GM18951 (cell line): Measurements from ENCODE around the gene CHD2.

Source experiments
- POLR2A ChIP-seq: IDR thresholded peaks from 4 replicates; pipeline ENCODE4 v1.6.1; 2011; ENCODE audit warnings: mild to moderate bottlenecking; ENCODE audit not compliant: insufficient read length, insufficient read depth; ENCODE audit errors: extremely low read depth
- in situ Hi-C: fragments of 300-500 bp; cut with MboI; formaldehyde crosslinking; loops from one replicate; pipeline ENCODE4 v1.12.0; 2022; ENCODE audit warnings: low sequenced_read_pairs, mixed read lengths, inconsistent platforms; ENCODE audit not compliant: unreplicated experiment

CHD2 gene

GRCh38 chr15:93063796-93064690 lies 163.9 kb downstream of the CHD2 start:
- no peak for TF ChIP-seq POLR2A
- in situ Hi-C loops, result no loop called here

GRCh38 chr15:93065641-93066045 lies 165.5 kb downstream of the CHD2 start:
- in situ Hi-C loops, result no loop called here
- no peak for TF ChIP-seq POLR2A

GRCh38 chr15:93066224-93066681 lies 166.1 kb downstream of the CHD2 start:
- in situ Hi-C loops, result no loop called here
- no peak for TF ChIP-seq POLR2A

GRCh38 chr15:93066834-93067648 lies 166.9 kb downstream of the CHD2 start:
- in situ Hi-C loops, result no loop called here
- TF ChIP-seq POLR2A, result no peak

- no peak for TF ChIP-seq POLR2A
- in situ Hi-C loops, result no loop called here
These were observed 167.5 kb downstream of the CHD2 start for GRCh38 chr15:93067649-93068085.

GRCh38 chr15:93068581-93069199 lies 168.6 kb downstream of the CHD2 start:
- in situ Hi-C loops, result no loop called here
- no peak for TF ChIP-seq POLR2A

GRCh38 chr15:93070132-93070531 lies 170.0 kb downstream of the CHD2 start:
- in situ Hi-C loops, result no loop called here
- TF ChIP-seq POLR2A, result no peak

- no peak for TF ChIP-seq POLR2A
- in situ Hi-C loops, result no loop called here
These were observed 170.6 kb downstream of the CHD2 start for GRCh38 chr15:93070551-93071296.

- in situ Hi-C loops, result no loop called here
These were observed 171.4 kb downstream of the CHD2 start for GRCh38 chr15:93071469-93071936.

GRCh38 chr15:93072011-93072410 lies 171.9 kb downstream of the CHD2 start:
- in situ Hi-C loops, result no loop called here
- no peak for TF ChIP-seq POLR2A

More at GRCh38 chr15:93071469-93071936, 171.4 kb downstream of the CHD2 start:
- no peak for TF ChIP-seq POLR2A

GRCh38 chr15:93072411-93073394 lies 172.6 kb downstream of the CHD2 start:
- in situ Hi-C loops, result no loop called here
- no peak for TF ChIP-seq POLR2A

GRCh38 chr15:93073465-93073952 lies 173.4 kb downstream of the CHD2 start:
- TF ChIP-seq POLR2A, result no peak
- in situ Hi-C loops, result no loop called here
